Measurements from ENCODE around the gene TPTE2.

DNA sequence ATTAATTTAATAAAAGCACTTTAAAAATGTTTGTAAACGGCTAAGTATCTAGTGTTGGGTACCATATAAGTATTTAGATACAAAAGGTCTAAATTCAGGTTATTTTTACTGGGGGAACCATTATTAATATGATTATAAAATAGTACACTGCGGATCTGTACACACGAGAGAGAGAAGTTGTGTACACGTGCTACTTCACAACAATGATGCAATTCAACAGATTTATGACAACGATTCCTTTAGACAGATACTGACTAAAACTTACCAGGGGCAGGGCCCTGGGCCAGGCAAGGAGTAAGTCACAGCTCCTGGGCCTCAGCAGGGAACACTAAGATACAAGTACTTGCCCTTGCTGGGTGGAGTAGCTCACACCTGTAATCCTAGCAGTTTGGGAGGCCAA lies 29.1 kb upstream of the TPTE2 start:
- no peak for TF ChIP-seq FOSL1 (IDR thresholded peaks at IDR 0.05; ENCODE audit: insufficient read depth, low read depth, low read length)
- no peak for TF ChIP-seq CTCF (IDR thresholded peaks at IDR 0.05; ENCODE audit: control extremely low read depth in 1 of 3, insufficient read depth in 1 of 3, low read depth in 1 of 3, low read length in 3 of 3)
- TF ChIP-seq POLR2A (IDR thresholded peaks at IDR 0.05; ENCODE audit: control extremely low read depth in 1 of 2, low read depth in 2 of 2, low read length in 2 of 2), result no peak
- TF ChIP-seq CEBPB (IDR thresholded peaks at IDR 0.05; ENCODE audit: low read depth, low read length), result no peak

Measured in H1 (cell line).